Activated T-cell treated with anti-CD3 and anti-CD28 coated beads, Interleukin-2, amount 50 U/mL, for 72 hours (primary cell): ENCODE measurements around the gene CIDEB. TPM values are rescaled to one million over a fixed set of nuclear protein-coding genes. Genes with fewer than 3 reads are reported as not detected.
"Not testable (repeated sequence)": the region's sequence is repeated elsewhere in the genome, so short reads cannot be mapped to it uniquely, and the experiment has no call there.

Source experiments
- ATAC-seq, 2 donors: fragments of 150-1000 bp; cut with Tn5 transposase; replicated peaks in 1 of 2; 2 replicates each; pipeline ENCODE4 v1.10.0; 2021; ENCODE audit warnings: moderate library complexity in 2 of 2, mild to moderate bottlenecking in 1 of 2
- DNase-seq, 2 donors: peaks; one replicate each; pipeline ENCODE4 v3.0.0; 2021 to 2022; ENCODE audit warnings: mixed read lengths in 1 of 2
- H3K27ac Mint-ChIP-seq: one replicate; pipeline ENCODE4 v1.8.0; 2022; ENCODE audit warnings: mild to moderate bottlenecking, moderate library complexity, mixed read lengths
- H3K27me3 Mint-ChIP-seq: one replicate; pipeline ENCODE4 v1.8.0; 2022; ENCODE audit warnings: low read depth, mixed read lengths
- H3K36me3 Mint-ChIP-seq, 2 donors: one replicate each; pipeline ENCODE4 v1.8.0; 2022; ENCODE audit warnings: mixed read lengths in 2 of 2, mild to moderate bottlenecking in 1 of 2; ENCODE audit not compliant: insufficient read depth in 2 of 2
- H3K4me1 Mint-ChIP-seq: one replicate; pipeline ENCODE4 v1.8.0; 2022; ENCODE audit warnings: low read depth, mixed read lengths
- H3K4me3 Mint-ChIP-seq, 2 donors: one replicate each; pipeline ENCODE4 v1.8.0; 2022; ENCODE audit warnings: mild to moderate bottlenecking in 2 of 2, mixed read lengths in 2 of 2, moderate library complexity in 2 of 2
- H3K9me3 Mint-ChIP-seq, 2 donors: one replicate each; pipeline ENCODE4 v1.8.0; 2022; ENCODE audit warnings: mixed read lengths in 2 of 2
- total RNA-seq, 2 donors: library from RNA; stranded (reverse); gene quantifications; one replicate each; pipeline ENCODE4 v1.2.3, GENCODE V29; 2022

CIDEB gene
- 10 to 100 TPM; 11.6 to 12.9 TPM for total RNA-seq

GRCh38 chr14:24307575-24308341, at the start of gene CIDEB:
Gene CIDEB, minus strand, starts transcription at chr14:24307977. Its CDS starts 119 bp downstream, at chr14:24307858.
- Mint-ChIP-seq H3K9me3 (no peaks in the 10 kb centered on the region), H3K4me3 (no peak within 1 kb of the TSS), H3K36me3 (peaks cover 5 to 37% of the 10 kb centered on the region in 2 donors), H3K27ac (peak within 1 kb of the TSS; percentile 12), H3K27me3 (no peaks in the 10 kb centered on the region), H3K4me1 (peaks cover 49% of the 10 kb centered on the region)
- peak in 1 of 2 donors; percentile 17 for ATAC-seq
- peak; percentile 57 to 72 for DNase-seq

GRCh38 chr14:24356208-24356607, 48.4 kb upstream of the CIDEB start:
- Mint-ChIP-seq H3K9me3 (no peaks in the 10 kb centered on the region), H3K4me1 (peaks cover 9% of the 10 kb centered on the region), H3K27ac (no peak overlapping the region), H3K27me3 (peaks cover 25% of the 10 kb centered on the region), H3K36me3 (no peaks in the 10 kb centered on the region), H3K4me3 (no peak overlapping the region)
- no peak for ATAC-seq
- no peak for DNase-seq

- Mint-ChIP-seq H3K27ac (no peak overlapping the region), H3K4me1 (peaks cover 9% of the 10 kb centered on the region)
- ATAC-seq = no peak
Observed at GRCh38 chr14:24355009-24355408, 47.2 kb upstream of the CIDEB start.

GRCh38 chr14:24354482-24354825, 46.7 kb upstream of the CIDEB start:
- not testable (repeated sequence) for H3K36me3 Mint-ChIP-seq, ATAC-seq, DNase-seq, H3K9me3 Mint-ChIP-seq, H3K4me1 Mint-ChIP-seq, H3K27ac Mint-ChIP-seq, H3K4me3 Mint-ChIP-seq
- H3K27me3 Mint-ChIP-seq = peaks cover 42% of the 10 kb centered on the region

More at GRCh38 chr14:24355009-24355408, 47.2 kb upstream of the CIDEB start:
- H3K9me3 Mint-ChIP-seq = no peaks in the 10 kb centered on the region
- no peaks in the 10 kb centered on the region for H3K36me3 Mint-ChIP-seq
- DNase-seq = no peak
- no peak overlapping the region for H3K4me3 Mint-ChIP-seq
- H3K27me3 Mint-ChIP-seq = peaks cover 37% of the 10 kb centered on the region

- H3K9me3 Mint-ChIP-seq = no peaks in the 10 kb centered on the region
- ATAC-seq (peak in 1 of 2 donors; percentile 80), DNase-seq (no peak)
- peaks cover 9% of the 10 kb centered on the region for H3K4me1 Mint-ChIP-seq
- H3K36me3 Mint-ChIP-seq = no peaks in the 10 kb centered on the region
- peaks cover 48% of the 10 kb centered on the region for H3K27me3 Mint-ChIP-seq
- H3K27ac Mint-ChIP-seq = no peak overlapping the region
- H3K4me3 Mint-ChIP-seq = no peak overlapping the region
Observed at GRCh38 chr14:24353559-24354481, 46.0 kb upstream of the CIDEB start.

GRCh38 chr14:24351517-24351916, 43.7 kb upstream of the CIDEB start:
- H3K4me3 Mint-ChIP-seq = no peak overlapping the region
- H3K4me1 Mint-ChIP-seq = peaks cover 9% of the 10 kb centered on the region
- peaks cover 53% of the 10 kb centered on the region for H3K27me3 Mint-ChIP-seq

GRCh38 chr14:24349742-24350141, 42.0 kb upstream of the CIDEB start:
- Mint-ChIP-seq H3K36me3 (no peaks in the 10 kb centered on the region), H3K4me1 (peaks cover 9% of the 10 kb centered on the region), H3K9me3 (no peaks in the 10 kb centered on the region), H3K27ac (no peak overlapping the region), H3K27me3 (peaks cover 60% of the 10 kb centered on the region), H3K4me3 (no peak overlapping the region)
- no peak for DNase-seq
- ATAC-seq = no peak

More at GRCh38 chr14:24351517-24351916, 43.7 kb upstream of the CIDEB start:
- no peak overlapping the region for H3K27ac Mint-ChIP-seq
- DNase-seq = no peak
- H3K36me3 Mint-ChIP-seq = no peaks in the 10 kb centered on the region
- no peaks in the 10 kb centered on the region for H3K9me3 Mint-ChIP-seq
- no peak for ATAC-seq

- Mint-ChIP-seq H3K36me3 (no peaks in the 10 kb centered on the region), H3K4me3 (no peak overlapping the region), H3K9me3 (no peaks in the 10 kb centered on the region), H3K27me3 (peaks cover 58% of the 10 kb centered on the region), H3K4me1 (no peaks in the 10 kb centered on the region), H3K27ac (no peak overlapping the region)
- ATAC-seq (no peak), DNase-seq (no peak)
Observed at GRCh38 chr14:24348186-24348585, 40.4 kb upstream of the CIDEB start.

GRCh38 chr14:24347134-24347533, 39.4 kb upstream of the CIDEB start:
- H3K27ac Mint-ChIP-seq = no peak overlapping the region
- H3K36me3 Mint-ChIP-seq = no peaks in the 10 kb centered on the region
- peaks cover 55% of the 10 kb centered on the region for H3K27me3 Mint-ChIP-seq
- no peaks in the 10 kb centered on the region for H3K4me1 Mint-ChIP-seq
- DNase-seq = no peak
- ATAC-seq = no peak
- H3K9me3 Mint-ChIP-seq = no peaks in the 10 kb centered on the region
- no peak overlapping the region for H3K4me3 Mint-ChIP-seq

- no peaks in the 10 kb centered on the region for H3K36me3 Mint-ChIP-seq
- H3K4me3 Mint-ChIP-seq = no peak overlapping the region
- H3K4me1 Mint-ChIP-seq = peaks cover 6% of the 10 kb centered on the region
- DNase-seq (no peak), ATAC-seq (no peak)
- H3K9me3 Mint-ChIP-seq = no peaks in the 10 kb centered on the region
- H3K27me3 Mint-ChIP-seq = peaks cover 31% of the 10 kb centered on the region
- H3K27ac Mint-ChIP-seq = no peak overlapping the region
Observed at GRCh38 chr14:24343795-24344660, 36.3 kb upstream of the CIDEB start.

- no peaks in the 10 kb centered on the region for H3K9me3 Mint-ChIP-seq
- no peaks in the 10 kb centered on the region for H3K36me3 Mint-ChIP-seq
- no peak overlapping the region for H3K27ac Mint-ChIP-seq
- H3K4me1 Mint-ChIP-seq = peaks cover 15% of the 10 kb centered on the region
- H3K4me3 Mint-ChIP-seq = no peak overlapping the region
- H3K27me3 Mint-ChIP-seq = peaks cover 25% of the 10 kb centered on the region
- no peak for ATAC-seq
- DNase-seq = no peak
Observed at GRCh38 chr14:24342889-24343288, 35.1 kb upstream of the CIDEB start.

GRCh38 chr14:24340606-24341005, 32.8 kb upstream of the CIDEB start:
- DNase-seq = no peak
- H3K27ac Mint-ChIP-seq = no peak overlapping the region
- H3K36me3 Mint-ChIP-seq = peaks cover 0 to 2% of the 10 kb centered on the region in 2 donors
- no peak overlapping the region for H3K4me3 Mint-ChIP-seq
- no peak for ATAC-seq
- peaks cover 25% of the 10 kb centered on the region for H3K27me3 Mint-ChIP-seq
- H3K9me3 Mint-ChIP-seq = no peaks in the 10 kb centered on the region
- H3K4me1 Mint-ChIP-seq = peaks cover 22% of the 10 kb centered on the region
